ENCODE data around the gene NRL. TPM values are rescaled to one million over a fixed set of nuclear protein-coding genes. Genes with fewer than 3 reads are reported as not detected.

NRL gene
- total RNA-seq, 1 donor from 2014 or later: 0.48 TPM

- H3K4me1 Mint-ChIP-seq (ENCODE audit: low read depth, unreplicated experiment): peaks cover 8% of the 10 kb centered on the region
- peak overlapping the region; percentile 99 for H3K27ac ChIP-seq (ENCODE audit: low read depth, low read length)
- H3K36me3 Mint-ChIP-seq (ENCODE audit: low read depth, unreplicated experiment): peaks cover 21% of the 10 kb centered on the region
- H3K27ac Mint-ChIP-seq (ENCODE audit: unreplicated experiment): peak overlapping the region; percentile 98
- peak overlapping the region; percentile 94 for H3K4me3 Mint-ChIP-seq (ENCODE audit: unreplicated experiment)
- no peak for FAIRE-seq
- no peaks in the 10 kb centered on the region for H3K9me3 Mint-ChIP-seq (ENCODE audit: unreplicated experiment)
- peak overlapping the region; percentile 88 for H3K4me3 ChIP-seq (ENCODE audit: insufficient read depth, low read depth, low read length)
- H3K4me1 ChIP-seq (ENCODE audit: insufficient read depth, low read length): peaks cover 13% of the 10 kb centered on the region
- H3K27me3 ChIP-seq (ENCODE audit: insufficient read depth, low read length): no peaks in the 10 kb centered on the region
- H3K27me3 Mint-ChIP-seq (ENCODE audit: low read depth, unreplicated experiment): no peaks in the 10 kb centered on the region
- H3K9me3 ChIP-seq (ENCODE audit: insufficient read depth, low read depth, low read length): no peaks in the 10 kb centered on the region
- no peak for TF ChIP-seq EZH2 (IDR thresholded peaks at IDR 0.05; ENCODE audit: insufficient read depth, low read length)
- TF ChIP-seq, protein P1, sequence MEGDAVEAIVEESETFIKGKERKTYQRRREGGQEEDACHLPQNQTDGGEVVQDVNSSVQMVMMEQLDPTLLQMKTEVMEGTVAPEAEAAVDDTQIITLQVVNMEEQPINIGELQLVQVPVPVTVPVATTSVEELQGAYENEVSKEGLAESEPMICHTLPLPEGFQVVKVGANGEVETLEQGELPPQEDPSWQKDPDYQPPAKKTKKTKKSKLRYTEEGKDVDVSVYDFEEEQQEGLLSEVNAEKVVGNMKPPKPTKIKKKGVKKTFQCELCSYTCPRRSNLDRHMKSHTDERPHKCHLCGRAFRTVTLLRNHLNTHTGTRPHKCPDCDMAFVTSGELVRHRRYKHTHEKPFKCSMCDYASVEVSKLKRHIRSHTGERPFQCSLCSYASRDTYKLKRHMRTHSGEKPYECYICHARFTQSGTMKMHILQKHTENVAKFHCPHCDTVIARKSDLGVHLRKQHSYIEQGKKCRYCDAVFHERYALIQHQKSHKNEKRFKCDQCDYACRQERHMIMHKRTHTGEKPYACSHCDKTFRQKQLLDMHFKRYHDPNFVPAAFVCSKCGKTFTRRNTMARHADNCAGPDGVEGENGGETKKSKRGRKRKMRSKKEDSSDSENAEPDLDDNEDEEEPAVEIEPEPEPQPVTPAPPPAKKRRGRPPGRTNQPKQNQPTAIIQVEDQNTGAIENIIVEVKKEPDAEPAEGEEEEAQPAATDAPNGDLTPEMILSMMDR (IDR thresholded peaks at IDR 0.05; ENCODE audit: insufficient read depth, low read depth, low read length): no peak
- H3K36me3 ChIP-seq (ENCODE audit: insufficient read depth, low read length): peaks cover 21% of the 10 kb centered on the region
- no peak for DNase-seq (ENCODE audit: low read depth)
- H3K4me2 ChIP-seq (ENCODE audit: low read length): peak overlapping the region; percentile 97
- peak overlapping the region; percentile 93 for H3K9ac ChIP-seq (ENCODE audit: low read length)
- peak overlapping the region; percentile 97 for H2AFZ ChIP-seq (ENCODE audit: low read depth, low read length)
- H4K20me1 ChIP-seq (ENCODE audit: insufficient read depth, low read length): no peaks in the 10 kb centered on the region
- H3K79me2 ChIP-seq (ENCODE audit: insufficient read depth, low read length): peaks cover 7% of the 10 kb centered on the region
Measured at GRCh38 chr14:24115422-24116127, 826 bp upstream of the NRL start.

GRCh38 chr14:24113801-24114531 lies 783 bp downstream of the NRL start:
- Histone ChIP-seq H3K27ac (ENCODE audit: low read depth, low read length) (peak overlapping the region; percentile 99), H3K27me3 (ENCODE audit: insufficient read depth, low read length) (no peaks in the 10 kb centered on the region), H3K9ac (ENCODE audit: low read length) (peak overlapping the region; percentile 93), H3K36me3 (ENCODE audit: insufficient read depth, low read length) (peaks cover 11% of the 10 kb centered on the region), H3K4me2 (ENCODE audit: low read length) (peak overlapping the region; percentile 97), H3K4me3 (ENCODE audit: insufficient read depth, low read depth, low read length) (peak overlapping the region; percentile 88), H2AFZ (ENCODE audit: low read depth, low read length) (peak overlapping the region; percentile 97), H4K20me1 (ENCODE audit: insufficient read depth, low read length) (no peaks in the 10 kb centered on the region), H3K9me3 (ENCODE audit: insufficient read depth, low read depth, low read length) (no peaks in the 10 kb centered on the region), H3K79me2 (ENCODE audit: insufficient read depth, low read length) (peaks cover 7% of the 10 kb centered on the region), H3K4me1 (ENCODE audit: insufficient read depth, low read length) (peaks cover 13% of the 10 kb centered on the region)
- H3K27me3 Mint-ChIP-seq (ENCODE audit: low read depth, unreplicated experiment): no peaks in the 10 kb centered on the region
- FAIRE-seq (no peak), DNase-seq (ENCODE audit: low read depth) (peak; percentile 88)
- no peaks in the 10 kb centered on the region for H3K9me3 Mint-ChIP-seq (ENCODE audit: unreplicated experiment)
- no peak for TF ChIP-seq EZH2 (IDR thresholded peaks at IDR 0.05; ENCODE audit: insufficient read depth, low read length)
- TF ChIP-seq, protein P1 (IDR thresholded peaks at IDR 0.05; ENCODE audit: insufficient read depth, low read depth, low read length): no peak
- peaks cover 15% of the 10 kb centered on the region for H3K36me3 Mint-ChIP-seq (ENCODE audit: low read depth, unreplicated experiment)
- peak overlapping the region; percentile 98 for H3K27ac Mint-ChIP-seq (ENCODE audit: unreplicated experiment)
- H3K4me1 Mint-ChIP-seq (ENCODE audit: low read depth, unreplicated experiment): peaks cover 9% of the 10 kb centered on the region
- H3K4me3 Mint-ChIP-seq (ENCODE audit: unreplicated experiment): peak overlapping the region; percentile 94
